ENCODE results near the gene BRCA2.

BRCA2 gene

DNA sequence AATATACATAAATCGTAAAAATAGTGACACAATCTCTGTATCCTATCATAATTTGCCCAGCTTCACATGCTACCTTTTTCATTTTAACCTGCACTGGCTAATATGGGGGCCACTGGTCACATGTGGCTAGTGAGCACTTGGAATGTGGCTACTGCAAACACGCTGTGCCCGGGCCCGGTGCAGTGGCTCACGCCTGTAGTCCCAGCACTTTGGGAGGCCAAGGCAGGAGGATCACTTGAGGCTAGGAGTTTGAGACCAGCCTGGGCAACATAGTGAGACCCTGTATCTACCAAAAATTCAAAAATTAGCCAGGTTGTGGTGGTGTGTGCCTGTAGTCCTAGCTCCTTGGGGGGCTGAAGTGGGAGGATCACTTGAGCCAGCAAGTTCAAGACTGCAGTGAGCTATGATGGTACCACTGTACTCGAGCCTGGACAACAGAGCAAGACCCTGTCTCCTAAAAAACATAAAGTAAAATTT is 114.2 kb downstream of the BRCA2 start:
- no peak for DNase-seq

DNA sequence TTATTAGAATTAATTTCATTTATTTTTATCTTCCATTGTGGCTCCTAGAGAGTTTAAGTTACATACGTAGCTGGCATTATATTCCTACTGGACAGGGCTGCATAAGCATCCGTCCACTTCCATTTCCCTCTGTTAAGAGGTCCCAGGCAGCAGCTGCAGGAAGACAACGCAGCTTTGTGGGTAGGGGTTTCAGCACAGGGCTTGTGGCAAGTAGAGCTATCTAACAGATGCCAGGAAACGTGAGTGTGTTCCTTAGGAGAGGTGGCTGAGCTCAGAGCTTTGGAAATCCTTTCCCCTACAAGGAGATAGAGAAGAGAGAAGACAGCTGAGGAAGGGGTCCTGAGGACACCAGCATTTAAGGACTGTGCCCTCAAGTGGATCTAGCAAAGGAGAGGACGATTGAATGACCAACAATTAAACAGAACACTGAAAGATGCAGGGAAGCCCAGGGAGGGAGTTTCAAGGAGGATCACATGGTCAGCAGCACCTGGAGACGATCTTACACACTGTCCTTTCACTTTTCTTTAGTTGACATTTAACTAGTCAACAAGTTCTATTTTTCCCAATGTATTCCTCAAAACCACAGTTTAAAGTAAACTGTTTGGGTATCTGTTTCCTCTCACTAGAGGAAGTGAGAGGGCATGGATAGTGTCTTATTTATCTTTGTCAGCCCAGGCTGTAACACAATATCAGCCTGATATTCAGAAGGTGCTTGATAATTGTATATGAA is 114.9 kb downstream of the BRCA2 start:
- DNase-seq = no peak

DNA sequence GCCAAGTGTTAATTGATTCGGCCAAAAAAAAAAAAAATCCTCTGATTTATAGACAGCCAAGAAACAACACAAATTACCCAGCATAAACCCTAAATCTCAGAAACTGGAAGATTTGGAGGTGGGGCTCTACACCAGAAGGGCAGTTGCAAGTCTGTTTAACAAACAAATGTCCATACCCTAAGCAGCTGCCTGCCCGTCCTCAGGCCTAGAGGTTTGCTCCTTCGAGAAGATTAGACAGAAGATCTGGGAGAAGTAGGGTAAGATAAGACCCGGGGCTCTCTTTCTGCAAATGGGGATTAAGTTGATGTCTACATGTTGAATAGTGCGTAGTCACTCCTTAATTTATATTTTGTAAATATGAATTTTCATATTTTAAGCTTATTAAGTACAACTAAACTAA is 116.1 kb downstream of the BRCA2 start:
- no peak for DNase-seq

DNA sequence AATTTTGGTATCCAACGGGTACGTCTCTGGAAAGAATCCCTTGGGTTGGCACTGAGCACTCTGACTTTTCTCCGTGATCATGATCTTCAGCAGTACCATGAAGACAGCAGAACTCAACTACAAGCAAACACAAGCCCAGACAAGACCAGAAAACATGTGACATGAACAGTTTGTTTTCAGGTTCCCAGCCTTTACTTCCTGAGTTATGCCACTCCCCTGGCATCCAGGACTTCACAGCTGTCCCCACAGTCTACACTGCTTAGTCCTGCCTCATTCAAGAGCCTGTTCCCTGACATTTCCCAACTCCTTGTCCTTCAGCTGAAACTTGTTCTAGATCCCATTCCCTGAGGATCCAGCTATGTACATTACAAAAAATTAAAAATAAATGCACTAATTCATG is 117.5 kb downstream of the BRCA2 start:
- DNase-seq = no peak

DNA sequence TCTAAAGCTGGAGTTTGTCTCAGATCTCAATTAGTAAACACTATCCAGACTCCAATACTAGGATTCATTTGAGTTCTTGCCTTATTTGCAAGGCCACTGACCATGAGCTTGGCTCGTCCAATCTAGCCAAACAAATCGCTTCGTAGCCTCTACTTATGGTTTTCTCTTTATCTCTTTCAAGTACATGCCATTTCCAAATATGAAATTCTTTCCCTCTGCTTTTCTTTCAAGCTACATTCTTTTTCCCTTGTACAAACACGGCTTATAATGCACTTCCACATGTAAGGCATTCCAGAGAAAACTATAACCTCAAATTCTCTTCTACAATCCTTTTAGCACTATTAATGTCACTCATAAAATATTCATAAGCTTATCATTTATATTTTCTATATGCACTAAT is 123.6 kb downstream of the BRCA2 start:
- DNase-seq = no peak

DNA sequence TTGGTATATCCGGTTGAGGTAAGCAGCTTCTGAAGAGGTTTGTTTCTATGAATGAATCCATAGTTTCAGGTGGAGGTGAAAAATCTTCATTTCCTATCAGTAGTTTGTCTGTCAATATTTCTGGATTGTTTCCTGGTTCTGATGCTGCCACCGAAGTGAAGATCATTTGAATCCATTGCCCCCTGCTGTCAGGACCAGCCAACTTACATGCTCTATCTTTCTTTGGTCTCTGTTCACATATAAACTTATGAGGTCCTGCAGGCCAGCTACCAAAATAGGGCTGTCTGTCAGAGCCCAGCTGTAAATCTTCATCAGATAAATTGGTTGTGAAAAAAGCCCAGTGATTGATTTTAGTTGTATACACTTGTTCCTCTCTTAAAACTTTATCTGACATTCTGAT is 127.8 kb downstream of the BRCA2 start:
- no peak for DNase-seq

DNA sequence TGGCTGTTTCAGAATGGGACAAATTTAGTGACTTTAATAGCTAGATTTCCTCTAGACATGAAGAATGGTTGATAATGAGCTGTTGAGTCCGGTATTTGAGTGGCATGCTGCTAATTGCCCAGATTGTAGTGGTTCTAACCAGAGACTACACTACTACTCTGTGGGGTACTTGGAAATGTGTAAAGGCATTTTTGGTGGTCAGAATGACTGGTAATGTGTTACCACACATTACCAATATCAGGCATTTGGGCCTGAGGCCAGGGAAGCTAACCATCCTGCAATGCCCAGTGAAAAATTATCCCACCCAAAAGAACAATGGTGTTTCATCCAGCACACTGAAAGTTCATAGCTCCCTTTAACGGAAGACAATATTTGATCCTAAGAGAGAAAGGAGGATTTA is 130.2 kb downstream of the BRCA2 start:
- no peak for DNase-seq

DNA sequence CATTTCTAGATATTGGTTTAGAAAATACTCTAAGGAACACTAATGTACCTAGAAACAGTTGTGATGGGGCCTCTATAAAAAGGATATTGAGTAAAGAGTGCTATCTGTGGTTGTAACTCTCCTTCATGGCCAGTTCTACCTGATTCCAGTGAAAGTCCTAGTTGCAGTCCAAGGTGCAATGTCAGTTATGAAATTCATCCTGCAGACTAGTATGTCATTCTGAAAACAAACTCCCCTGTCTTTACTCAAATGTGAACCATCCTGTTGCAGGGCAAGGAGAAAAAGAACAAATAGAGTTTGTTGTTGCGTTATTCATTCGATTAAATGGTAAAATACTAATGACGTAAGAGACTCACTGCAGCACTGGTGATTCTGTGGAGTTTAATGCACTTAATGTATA is 130.9 kb downstream of the BRCA2 start:
- DNase-seq = no peak

DNA sequence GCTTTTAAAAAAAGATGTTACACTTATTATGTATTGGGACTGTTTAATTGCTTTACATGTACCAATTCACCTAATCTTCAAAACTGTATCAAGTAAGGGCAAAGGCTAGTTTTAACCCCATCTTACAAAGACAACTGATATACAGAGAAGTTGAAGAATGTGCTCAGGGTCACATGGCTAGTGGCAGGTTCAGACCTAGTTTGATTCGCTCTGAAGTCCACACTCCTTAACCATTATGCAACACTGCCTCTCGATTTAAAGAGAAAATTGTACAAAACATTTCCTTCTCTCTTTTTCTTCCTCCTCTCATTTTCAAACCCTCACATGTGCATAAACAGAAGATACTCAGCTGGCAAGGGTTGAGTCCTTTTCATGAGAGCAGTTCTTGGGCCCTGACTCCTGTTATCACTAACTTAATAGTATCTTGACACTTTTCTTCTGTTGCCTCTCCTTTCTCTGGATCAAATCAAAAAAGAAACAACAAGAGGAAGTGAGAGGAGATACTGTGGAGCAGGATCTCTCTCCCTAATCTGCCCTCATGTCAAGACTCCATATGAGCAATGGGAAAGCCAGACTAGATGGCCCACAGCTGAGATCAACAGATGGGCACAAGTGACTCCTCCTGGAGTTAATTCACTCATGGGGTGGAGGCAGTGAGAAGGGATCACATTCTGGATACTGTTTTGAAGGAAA is 131.6 kb downstream of the BRCA2 start:
- DNase-seq = no peak

DNA sequence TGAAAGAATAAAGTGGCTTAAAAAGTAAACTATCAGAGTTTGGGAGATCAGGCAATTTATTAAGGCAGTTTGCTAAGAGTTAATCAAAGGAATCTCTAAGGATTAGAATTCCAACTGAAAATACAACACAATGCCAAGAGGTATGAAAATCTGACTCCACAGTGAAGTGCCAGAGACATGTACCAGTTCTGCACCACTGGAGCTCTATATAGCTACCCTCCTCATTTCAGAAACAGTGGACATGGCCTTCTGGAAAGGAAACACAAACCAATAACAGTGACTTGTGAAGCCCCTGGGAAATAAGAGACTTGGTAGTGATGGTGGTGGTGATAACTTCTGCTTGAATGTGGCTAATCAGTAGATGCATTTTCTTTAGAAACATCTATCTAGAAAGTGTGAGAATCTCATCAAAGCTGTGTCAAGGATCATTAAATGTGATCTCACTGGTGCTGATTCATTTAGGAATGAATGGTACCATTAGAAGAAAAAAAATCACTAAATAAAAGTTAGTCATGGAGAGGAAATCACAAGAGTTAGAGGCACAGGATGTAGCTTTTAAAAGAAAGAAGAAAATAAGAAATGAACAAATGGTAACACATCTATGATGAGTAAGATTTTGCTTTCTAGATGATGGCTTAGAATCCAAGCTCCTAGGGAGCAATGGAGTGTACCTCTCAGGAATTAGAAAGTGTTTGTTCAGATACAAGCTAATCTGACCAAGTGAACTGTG is 132.8 kb downstream of the BRCA2 start:
- DNase-seq = no peak

DNA sequence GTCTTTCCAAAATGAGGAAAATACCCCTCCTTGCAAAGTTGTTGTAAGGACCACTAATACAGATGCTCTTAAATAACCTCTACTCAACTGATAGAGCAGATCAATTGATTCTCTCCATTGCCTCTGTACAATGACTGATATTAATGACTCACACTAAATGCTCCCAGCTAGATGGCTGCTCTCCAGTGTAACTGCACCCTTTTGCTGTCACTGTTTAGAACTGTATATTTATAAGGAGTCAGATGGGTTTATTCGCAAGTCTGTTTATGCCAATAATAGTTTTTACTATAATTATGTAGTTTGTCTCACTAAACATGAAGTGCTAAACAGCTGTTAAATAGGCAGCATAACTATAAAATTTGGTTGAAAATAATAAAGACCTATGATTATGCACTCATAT is 133.7 kb downstream of the BRCA2 start:
- DNase-seq = no peak

Measured in 8988T (cell line).